HUDEP-2 (cell line): ENCODE results near the gene AFAP1L1.
A peak's percentile ranks its signal among the peaks of the same experiment; 100 is the strongest.

Source experiments
- DNase-seq, 76 experiments: peaks; one replicate each; lab custom pipeline; 2025; ENCODE audit not compliant: unreplicated experiment in 76 of 76; lab: John Stamatoyannopoulos, UW

Gene AFAP1L1

GRCh38 chr5:149344151-149344550 is 72.5 kb downstream of the AFAP1L1 start:
- no peak for DNase-seq

DNA sequence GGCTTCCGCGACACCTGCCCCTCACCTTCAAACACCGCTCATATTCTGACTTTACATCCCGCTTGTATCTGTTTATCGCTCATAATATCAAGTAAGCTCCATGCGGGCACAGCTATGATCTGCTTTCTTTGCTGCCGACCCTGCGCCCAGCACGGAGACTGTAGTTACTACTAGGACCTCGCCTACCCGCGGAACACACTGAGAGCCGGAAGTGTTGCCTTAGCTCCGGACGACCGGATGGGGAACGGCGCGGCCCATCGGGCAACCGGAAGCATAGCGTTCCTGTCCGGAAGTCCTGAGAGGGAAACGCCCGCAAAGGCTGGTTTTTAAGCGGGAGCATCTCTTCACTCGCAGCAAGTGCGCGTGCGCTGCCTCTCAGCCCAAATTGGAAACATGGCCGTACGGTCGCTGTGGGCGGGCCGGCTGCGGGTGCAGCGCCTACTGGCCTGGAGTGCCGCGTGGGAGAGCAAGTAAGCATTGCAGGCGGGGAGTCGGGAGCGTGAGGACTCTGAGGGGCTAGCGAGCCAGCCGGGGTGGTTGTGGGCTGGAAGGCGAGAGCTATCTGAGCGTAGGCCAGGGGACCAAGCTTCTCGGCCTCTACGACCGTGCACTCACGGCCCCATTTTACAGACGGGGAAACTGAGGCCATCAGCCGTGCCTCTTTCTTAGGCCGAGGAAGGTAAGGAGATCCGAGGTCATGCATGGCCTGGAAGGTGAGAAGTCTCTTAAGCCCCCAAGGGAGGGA is 73.7 kb downstream of the AFAP1L1 start, which contains the start of gene GRPEL2:
TSS of gene GRPEL2 (plus strand) at position 353 of the 745 bp plus-strand sequence. CDS start at position 394, 41 bp downstream.
- DNase-seq, result peak in 75 of 76 experiments; percentile 51 to 97 (median 93)

DNA sequence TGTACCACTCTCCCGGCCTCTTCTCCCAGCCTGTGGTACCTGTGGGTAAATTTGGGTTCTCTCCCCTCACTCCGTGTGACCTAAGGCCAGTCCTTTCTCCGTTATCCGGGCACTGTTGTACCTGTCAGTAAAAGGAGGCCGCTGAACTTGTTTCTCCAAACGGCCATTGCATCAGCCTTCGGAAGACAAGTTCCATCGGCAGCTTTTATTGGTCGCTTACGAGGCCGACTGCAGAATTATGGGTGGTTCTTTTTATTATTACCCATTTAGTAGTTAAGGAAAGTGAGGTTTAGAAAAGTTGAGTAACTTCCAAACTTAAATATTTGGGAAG is 74.2 kb downstream of the AFAP1L1 start:
- DNase-seq, result peak in 4 of 76 experiments; percentile 11 to 28 (median 16)

DNA sequence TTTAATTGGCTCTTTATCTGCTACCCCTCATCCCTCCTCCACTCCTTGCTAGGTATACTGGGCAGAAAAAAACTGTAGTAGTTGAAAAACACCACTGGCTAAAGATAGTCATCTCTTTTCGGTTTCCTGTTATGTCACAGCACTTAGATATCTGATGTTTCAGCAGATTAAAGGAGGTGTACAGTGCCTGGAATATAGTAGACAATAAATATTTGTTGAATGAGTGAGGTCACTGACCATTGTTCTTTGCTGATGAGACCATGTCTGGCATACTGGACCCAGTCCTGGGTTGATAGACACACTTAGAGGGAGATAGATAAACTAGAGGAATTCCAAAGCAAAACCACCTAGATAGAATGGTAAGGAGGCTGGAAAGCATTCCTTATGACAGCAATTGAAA is 76.9 kb downstream of the AFAP1L1 start:
- no peak for DNase-seq

GRCh38 chr5:149349382-149349781 is 77.7 kb downstream of the AFAP1L1 start:
- no peak for DNase-seq

- no peak for DNase-seq
These were observed 80.5 kb downstream of the AFAP1L1 start for GRCh38 chr5:149352169-149352568.

- DNase-seq, result no peak
These were observed 82.3 kb downstream of the AFAP1L1 start for GRCh38 chr5:149353911-149354310.

DNA sequence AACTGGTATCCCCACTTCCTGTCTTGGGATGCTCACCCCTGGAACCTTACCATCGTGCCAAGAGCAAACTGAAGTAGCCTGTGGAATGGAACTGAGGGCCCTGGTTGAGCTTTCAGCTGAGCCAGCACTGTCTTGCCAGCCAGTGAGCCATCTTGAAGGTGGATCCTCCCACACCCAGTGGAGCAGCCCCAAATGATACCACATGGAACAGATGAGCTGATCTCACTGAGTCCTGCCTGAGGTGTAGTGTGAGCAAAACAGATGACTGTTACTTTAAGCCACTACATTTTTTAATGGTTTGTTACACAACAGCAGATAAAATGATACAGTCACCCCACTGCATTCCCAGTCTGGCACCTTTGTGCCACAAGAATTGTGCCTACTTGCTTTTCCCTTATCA is 84.0 kb downstream of the AFAP1L1 start:
- DNase-seq, result peak in 6 of 76 experiments; percentile 4 to 26 (median 14)

DNA sequence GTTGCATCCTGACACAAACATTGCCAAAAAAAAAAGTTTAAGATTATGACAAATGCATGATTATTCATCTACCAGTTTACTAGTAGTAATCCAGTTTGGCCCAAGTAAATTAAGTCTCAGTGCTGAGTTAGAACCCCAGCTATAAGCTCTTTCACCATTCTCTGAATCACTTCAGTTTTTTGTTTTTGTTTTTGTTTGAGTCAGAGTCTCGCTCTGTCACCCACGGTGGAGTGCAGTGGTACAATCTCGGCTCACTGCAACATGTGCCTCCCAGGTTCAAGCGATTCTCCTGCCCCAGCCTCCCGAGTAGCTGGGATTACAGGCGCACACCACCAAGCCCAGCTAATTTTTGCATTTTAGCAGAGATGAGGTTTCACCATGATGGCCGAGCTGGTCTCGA is 84.7 kb downstream of the AFAP1L1 start:
- DNase-seq, result no peak

DNA sequence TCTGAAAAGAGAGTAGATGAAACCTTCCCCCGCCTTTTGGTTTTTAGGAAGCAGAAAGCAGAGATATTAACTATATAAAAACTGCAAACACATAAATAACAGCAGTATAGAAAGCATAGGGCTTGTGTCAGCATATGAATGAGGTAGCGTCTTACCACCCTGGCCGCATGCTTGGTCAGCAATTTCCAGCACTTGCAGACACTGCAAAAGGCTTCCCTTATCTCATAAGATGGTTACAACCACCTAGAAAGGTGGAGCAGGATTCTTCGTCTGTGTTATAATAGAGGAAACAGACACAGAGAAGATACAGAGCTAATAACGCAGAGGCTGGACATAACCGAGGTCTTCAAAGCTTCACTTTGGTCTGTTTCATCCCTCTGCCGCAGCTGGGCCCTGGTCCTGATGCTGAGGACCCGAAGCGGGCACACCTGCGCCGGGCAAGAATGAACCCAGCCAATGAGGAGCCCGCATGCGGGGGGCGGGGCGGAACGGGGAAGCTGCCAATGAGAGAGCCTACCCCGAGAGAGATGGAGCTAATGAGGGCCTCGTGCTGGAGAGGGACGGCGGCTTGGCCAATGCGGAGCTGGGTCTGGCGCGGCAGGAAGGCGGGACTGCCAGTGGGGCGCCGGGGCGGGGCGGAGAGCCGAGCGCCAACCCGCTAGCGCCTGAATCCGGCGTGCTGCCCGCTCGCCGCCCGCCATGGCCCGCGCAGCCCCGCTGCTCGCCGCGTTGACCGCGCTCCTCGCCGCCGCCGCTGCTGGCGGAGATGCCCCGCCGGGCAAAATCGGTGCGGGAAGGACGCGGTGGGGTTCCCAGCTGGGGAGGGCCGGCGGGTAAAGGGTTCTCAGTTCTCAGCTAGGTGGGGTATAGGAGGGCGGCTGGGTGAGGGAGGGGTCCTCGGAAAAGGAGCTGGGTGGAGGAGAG is 86.0 kb downstream of the AFAP1L1 start, which contains the start of gene PCYOX1L:
TSS of gene PCYOX1L (plus strand) at position 677 of the 924 bp plus-strand sequence. CDS start at position 700, 23 bp downstream.
- peak in 75 of 76 experiments; percentile 32 to 96 (median 91) for DNase-seq

DNA sequence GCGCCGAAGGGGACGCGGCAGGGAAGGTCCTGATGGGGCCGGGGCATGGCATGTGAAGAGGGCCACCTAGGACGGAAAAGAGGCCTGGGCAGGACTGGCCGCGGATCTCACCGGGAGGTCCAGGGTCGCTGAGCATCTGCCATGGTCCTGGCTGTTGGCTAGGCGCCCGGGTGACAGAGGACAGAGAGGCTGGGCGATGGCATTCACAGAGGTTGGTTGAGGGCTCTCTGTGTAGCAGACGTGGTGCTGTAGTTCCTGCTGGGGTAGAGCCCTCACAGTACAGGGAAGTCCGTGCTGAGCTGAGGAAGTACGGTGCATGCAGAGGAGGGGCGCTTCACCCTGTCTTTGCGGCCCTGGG is 86.6 kb downstream of the AFAP1L1 start:
- peak in 15 of 76 experiments; percentile 4 to 47 (median 18) for DNase-seq

GRCh38 chr5:149358868-149359495 is 87.3 kb downstream of the AFAP1L1 start:
- DNase-seq, result no peak

GRCh38 chr5:149360272-149360671 is 88.6 kb downstream of the AFAP1L1 start:
- no peak for DNase-seq

- no peak for DNase-seq
These were observed 90.9 kb downstream of the AFAP1L1 start for GRCh38 chr5:149362541-149362940.

DNA sequence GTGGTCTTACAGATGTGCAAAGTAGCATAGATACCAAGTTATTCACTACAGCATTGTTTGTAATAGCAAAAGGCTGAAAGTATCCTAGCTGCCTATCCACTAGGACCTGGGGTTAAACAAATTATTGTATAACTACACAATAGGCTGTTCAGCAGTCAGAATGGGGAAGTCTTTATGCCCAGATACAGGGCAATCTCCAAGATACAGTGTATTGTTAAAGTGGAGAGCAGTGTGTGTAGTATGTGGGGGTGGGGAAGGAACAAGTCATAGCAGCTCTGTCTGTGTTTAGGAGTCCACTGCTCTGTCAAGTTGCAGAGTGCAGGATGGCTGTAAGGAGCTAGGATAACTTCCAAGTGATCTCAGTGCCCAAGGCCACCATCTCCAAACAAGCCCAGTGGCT is 91.7 kb downstream of the AFAP1L1 start:
- DNase-seq, result no peak

GRCh38 chr5:149363936-149364335 is 92.3 kb downstream of the AFAP1L1 start:
- no peak for DNase-seq

- no peak for DNase-seq
These were observed 93.1 kb downstream of the AFAP1L1 start for GRCh38 chr5:149364719-149365118.

DNA sequence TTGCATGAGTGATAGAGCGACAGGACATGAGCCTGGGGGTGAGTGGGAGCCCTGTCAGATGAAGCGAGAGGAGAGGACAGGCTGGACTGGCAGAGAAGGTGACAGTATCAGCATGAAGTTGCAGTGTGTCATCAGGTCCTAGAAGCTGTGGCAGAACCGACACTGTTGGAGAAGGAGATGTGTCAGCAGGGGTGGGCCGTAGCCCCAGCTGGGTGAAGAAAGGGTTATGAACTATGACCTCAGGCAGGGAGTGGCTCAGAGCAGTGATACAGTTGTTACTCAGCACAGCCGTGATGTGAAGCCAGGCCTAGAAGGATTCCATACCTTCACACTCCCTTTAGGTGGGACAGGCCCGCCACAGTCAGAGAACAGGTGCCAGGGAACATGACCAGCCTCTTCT is 93.8 kb downstream of the AFAP1L1 start:
- no peak for DNase-seq

DNA sequence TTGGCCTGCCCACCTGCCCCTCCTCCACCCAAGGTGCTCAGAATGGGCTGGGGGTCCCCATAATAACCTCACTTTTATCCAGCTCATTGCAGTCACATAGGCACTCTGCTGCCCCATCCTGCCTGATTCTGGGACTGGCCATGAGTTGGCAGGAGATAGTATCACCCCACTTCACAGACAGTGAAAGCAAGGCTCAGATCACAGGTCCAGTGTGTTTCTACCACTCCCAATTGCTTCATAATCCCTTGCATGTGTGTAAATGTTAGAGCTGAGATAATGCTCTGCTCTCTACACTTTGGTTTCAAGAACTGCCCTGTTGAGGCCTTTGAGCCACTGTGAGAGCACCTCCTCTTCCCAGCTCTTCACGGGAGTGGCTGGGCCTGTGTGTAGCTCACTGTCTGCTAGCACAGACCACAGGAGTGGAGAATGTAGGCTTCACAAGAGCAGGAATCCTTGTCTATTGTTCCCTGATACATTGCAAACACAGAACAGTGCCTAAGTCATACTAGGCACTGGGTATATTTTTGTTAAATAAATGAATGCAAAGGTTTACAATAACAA is 94.6 kb downstream of the AFAP1L1 start:
- DNase-seq, result peak in 14 of 76 experiments; percentile 1 to 37 (median 14)

DNA sequence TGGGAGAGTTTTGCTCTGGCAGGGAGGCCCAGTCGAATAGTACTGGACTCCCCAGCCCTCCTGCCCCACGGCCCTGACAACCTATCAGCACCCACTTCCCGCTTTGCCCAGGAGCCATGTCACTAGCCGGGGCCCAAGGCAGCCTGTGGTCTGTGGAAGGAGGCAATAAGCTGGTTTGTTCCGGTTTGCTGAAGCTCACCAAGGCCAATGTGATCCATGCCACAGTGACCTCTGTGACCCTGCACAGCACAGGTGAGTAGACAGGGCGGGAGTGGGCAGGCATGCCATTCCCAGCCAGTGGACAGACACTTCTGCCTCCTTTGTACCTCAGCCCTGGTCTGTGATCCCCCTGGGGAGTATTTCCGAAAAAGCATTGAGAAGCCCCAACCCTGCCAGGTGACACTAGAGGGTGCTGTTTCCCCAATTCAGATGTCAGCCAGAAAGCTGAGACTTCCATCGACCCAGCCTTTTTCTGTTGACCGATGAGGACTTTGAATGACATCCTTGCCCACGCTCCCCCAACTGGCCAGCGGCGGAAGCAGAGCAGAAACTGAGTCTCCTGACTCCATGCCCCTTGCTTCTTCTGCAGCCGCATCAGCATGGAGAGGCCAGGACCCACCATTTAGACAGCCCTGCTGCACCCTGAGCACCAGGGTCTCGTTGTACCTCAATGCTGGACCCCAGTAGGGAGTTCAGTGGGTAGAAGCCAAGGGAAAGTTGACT is 95.8 kb downstream of the AFAP1L1 start:
- peak in 67 of 76 experiments; percentile 13 to 82 (median 53) for DNase-seq
